B cell (primary cell): ENCODE data around the gene MAGI2. TPM values are rescaled to one million over a fixed set of nuclear protein-coding genes. Genes with fewer than 3 reads are reported as not detected.

Experiments used
- ATAC-seq: fragments of 200-7000 bp; cut with Tn5 transposase; one replicate; pipeline ENCODE4 v1.10.0; 2021; ENCODE audit warnings: low read depth, mild to moderate bottlenecking, moderate number of reproducible peaks, moderate library complexity
- CTCF ChIA-PET: fragments of 350-600 bp; sonication (Branson Sonifier 250); formaldehyde crosslinking; loops from one replicate; lab custom pipeline; 2021; ENCODE audit warnings: antibody characterized with exemption, inconsistent platforms; lab: Charles Lee
- POLR2A ChIA-PET: fragments of 350-600 bp; sonication (Branson Sonifier 250); formaldehyde crosslinking; loops from one replicate; lab custom pipeline; 2021; ENCODE audit warnings: antibody characterized with exemption; lab: Charles Lee
- DNase-seq: peaks from one replicate; pipeline ENCODE4 v3.0.0; 2013
- H2AFZ ChIP-seq: 2 replicates; pipeline ENCODE4 v1.6.1; 2012; ENCODE audit warnings: mild to moderate bottlenecking, low read depth, low read length; ENCODE audit not compliant: insufficient read depth, poor library complexity, severe bottlenecking
- H3K27ac ChIP-seq, 2 donors: 1 replicate in 1 of 2; 2 replicates in 1 of 2; pipeline ENCODE4 v1.5.1; 2012 to 2013; ENCODE audit warnings: low read length in 2 of 2, mild to moderate bottlenecking in 2 of 2, moderate library complexity in 1 of 2
- H3K27me3 ChIP-seq, 4 experiments: fragments of 200-600 bp in 1 of 4; sonication (generic) in 1 of 4; replicated peaks in 1 of 4; 1 replicate in 2 of 4; 2 replicates in 2 of 4; pipeline versions ENCODE4 v1.6.1 to v1.7.0; 2013 to 2016; ENCODE audit warnings: low read length in 3 of 4, mild to moderate bottlenecking in 2 of 4, mixed read lengths in 1 of 4, moderate library complexity in 1 of 4; ENCODE audit not compliant: insufficient read depth in 4 of 4, control insufficient read depth in 3 of 4; ENCODE audit errors: control extremely low read depth in 1 of 4
- H3K36me3 ChIP-seq, 2 experiments: replicated peaks in 1 of 2; 1 replicate in 1 of 2; 2 replicates in 1 of 2; pipeline versions ENCODE4 v1.6.1 to v1.7.1; 2013; ENCODE audit warnings: low read length in 1 of 2; ENCODE audit not compliant: insufficient read depth in 2 of 2, control insufficient read depth in 1 of 2; ENCODE audit errors: control extremely low read depth in 1 of 2, extremely low read depth in 1 of 2
- H3K4me1 ChIP-seq, 2 donors: fragments of 200-600 bp in 1 of 2; sonication (generic) in 1 of 2; 1 replicate in 1 of 2; 2 replicates in 1 of 2; pipeline versions ENCODE4 v1.5.1 to v1.6.1; 2013 to 2017; ENCODE audit warnings: low read length in 2 of 2; ENCODE audit not compliant: control insufficient read depth in 2 of 2, insufficient read depth in 2 of 2
- H3K4me2 ChIP-seq: replicated peaks from 2 replicates; pipeline ENCODE3; 2012; ENCODE audit warnings: mild to moderate bottlenecking, low read depth, low read length; ENCODE audit not compliant: poor library complexity, severe bottlenecking
- H3K4me3 ChIP-seq, 5 experiments: fragments of 200-600 bp in 1 of 5; sonication (generic) in 1 of 5; 1 replicate in 3 of 5; 2 replicates in 2 of 5; pipeline versions ENCODE4 v1.5.1 to v1.7.0; 2011 to 2016; ENCODE audit warnings: low read length in 4 of 5, mild to moderate bottlenecking in 4 of 5, low read depth in 2 of 5, control low read depth in 1 of 5, moderate library complexity in 1 of 5; ENCODE audit not compliant: insufficient read depth in 1 of 5; ENCODE audit errors: control extremely low read depth in 1 of 5, extremely low read depth in 1 of 5
- H3K79me2 ChIP-seq: fragments of 200-600 bp; sonication (generic); one replicate; pipeline ENCODE4 v1.6.0; 2016; ENCODE audit warnings: low read length; ENCODE audit not compliant: control insufficient read depth, insufficient read depth
- H3K9ac ChIP-seq: fragments of 200-600 bp; sonication (generic); 2 replicates; pipeline ENCODE4 v1.6.1; 2017; ENCODE audit warnings: mild to moderate bottlenecking, low read length, moderate library complexity
- H3K9me3 ChIP-seq, 3 donors: one replicate each; pipeline versions ENCODE4 v1.6.1 to v1.7.1; 2013; ENCODE audit warnings: low read length in 2 of 3; ENCODE audit not compliant: control insufficient read depth in 2 of 3, insufficient read depth in 1 of 3; ENCODE audit errors: control extremely low read depth in 1 of 3
- H4K20me1 ChIP-seq: 2 replicates; pipeline ENCODE4 v1.6.0; 2012; ENCODE audit warnings: mild to moderate bottlenecking, low read length; ENCODE audit not compliant: insufficient read depth, control insufficient read depth, poor library complexity, severe bottlenecking
- H3K27ac Mint-ChIP-seq: one replicate; pipeline ENCODE4 v1.8.0; 2021; ENCODE audit warnings: mixed read lengths
- H3K27me3 Mint-ChIP-seq: one replicate; pipeline ENCODE4 v1.8.0; 2021; ENCODE audit warnings: mixed read lengths
- H3K4me1 Mint-ChIP-seq: one replicate; pipeline ENCODE4 v1.8.0; 2021; ENCODE audit warnings: mixed read lengths
- H3K4me3 Mint-ChIP-seq: one replicate; pipeline ENCODE4 v1.8.0; 2021; ENCODE audit warnings: mixed read lengths
- H3K9me3 Mint-ChIP-seq: one replicate; pipeline ENCODE4 v1.8.0; 2022; ENCODE audit warnings: mixed read lengths; ENCODE audit not compliant: insufficient read depth
- CTCF ChIP-seq: fragments of 200-600 bp; IDR thresholded peaks from one replicate; pipeline ENCODE4 v1.8.0; 2022; ENCODE audit warnings: antibody characterized with exemption, mild to moderate bottlenecking
- EZH2 ChIP-seq: IDR thresholded peaks from 2 replicates; pipeline ENCODE4 v1.6.1; 2012; ENCODE audit warnings: borderline replicate concordance, low read depth, mild to moderate bottlenecking, moderate library complexity, low read length; ENCODE audit not compliant: insufficient read depth, poor library complexity, severe bottlenecking
- WGBS: methylation state at CpG from one replicate; pipeline ENCODE4 v1.1.5; 2013; ENCODE audit warnings: missing lambda C conversion rate; ENCODE audit not compliant: insufficient coverage; 5-methylcytosine and 5-hydroxymethylcytosine counted together
- intact Hi-C: fragments of 100-400 bp; cut with micrococcal nuclease; formaldehyde crosslinking; loops from one replicate; pipeline ENCODE4 v1.10.0; 2022
- polyA plus RNA-seq: library from polyadenylated mRNA; depleted of rRNA; stranded (reverse); fragments of >200 nt; gene quantifications from 2 replicates; pipeline ENCODE4 v1.2.3, GENCODE V29; 2012
- total RNA-seq, 2 donors: library from RNA; stranded (reverse); fragments of 120-200 nt in 1 of 2; gene quantifications; 1 replicate in 1 of 2; 2 replicates in 1 of 2; pipeline versions ENCODE4 v1.2.3 to v1.2.4, GENCODE V29; 2013 to 2022

MAGI2 gene
- total and polyA plus RNA-seq, 2 donors (not counting 1 experiment from before 2014, with no cell fraction given): 0.16 to 0.64 TPM

- DNase-seq (no peak), ATAC-seq (no peak)
- H2AFZ ChIP-seq: no peak overlapping the region
- ChIA-PET POLR2A (no interaction called here), CTCF (no interaction called here)
- 100% methylated on average over 1 of the region's 2 CpGs for WGBS
- Mint-ChIP-seq H3K4me1 (no peaks in the 10 kb centered on the region), H3K4me3 (no peak overlapping the region), H3K27ac (no peak overlapping the region), H3K27me3 (no peaks in the 10 kb centered on the region), H3K9me3 (peaks cover 3% of the 10 kb centered on the region)
- no peak overlapping the region for H3K4me2 ChIP-seq
- H3K9me3 ChIP-seq: no peaks in the 10 kb centered on the region
- no peaks in the 10 kb centered on the region for H4K20me1 ChIP-seq
- no peak for TF ChIP-seq EZH2
- TF ChIP-seq CTCF: no peak
- H3K9ac ChIP-seq: no peak overlapping the region
- no peaks in the 10 kb centered on the region for H3K36me3 ChIP-seq
- no peaks in the 10 kb centered on the region for H3K27me3 ChIP-seq
- intact Hi-C loops: no loop called here
- H3K4me3 ChIP-seq: no peak overlapping the region
- no peaks in the 10 kb centered on the region for H3K4me1 ChIP-seq
- no peaks in the 10 kb centered on the region for H3K79me2 ChIP-seq
- no peak overlapping the region for H3K27ac ChIP-seq
Measured at GRCh38 chr7:78703391-78703790, 750.1 kb downstream of the MAGI2 start.

DNA sequence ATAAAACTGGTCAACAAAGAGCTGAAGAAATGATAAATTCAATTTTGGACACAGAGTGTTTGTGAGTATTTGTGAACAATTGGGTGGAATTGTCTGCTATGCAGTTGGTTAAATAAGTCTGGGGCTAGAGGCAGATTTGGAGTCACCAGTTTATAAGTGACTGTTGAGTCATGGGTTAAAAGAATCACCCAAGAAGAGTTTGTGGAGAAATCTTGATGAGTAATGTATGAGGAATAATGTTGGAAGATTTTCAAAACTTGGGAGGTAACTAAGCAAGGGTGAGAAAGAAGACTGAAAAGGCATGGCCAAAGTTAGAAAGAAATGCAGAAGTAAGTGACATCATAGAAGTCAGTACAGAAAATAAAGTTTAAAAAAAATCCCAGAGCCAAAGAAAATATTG, 750.7 kb downstream of the MAGI2 start:
- no peak for ATAC-seq
- no peak for DNase-seq
- Histone ChIP-seq H3K27me3 (no peaks in the 10 kb centered on the region), H2AFZ (no peak overlapping the region), H3K4me1 (no peaks in the 10 kb centered on the region), H3K4me3 (no peak overlapping the region), H4K20me1 (no peaks in the 10 kb centered on the region), H3K36me3 (no peaks in the 10 kb centered on the region), H3K4me2 (no peak overlapping the region), H3K9me3 (no peaks in the 10 kb centered on the region), H3K27ac (no peak overlapping the region), H3K79me2 (no peaks in the 10 kb centered on the region), H3K9ac (no peak overlapping the region)
- Mint-ChIP-seq H3K9me3 (peaks cover 3% of the 10 kb centered on the region), H3K4me1 (no peaks in the 10 kb centered on the region), H3K27me3 (no peaks in the 10 kb centered on the region), H3K27ac (no peak overlapping the region), H3K4me3 (no peak overlapping the region)
- ChIA-PET POLR2A (no interaction called here), CTCF (no interaction called here)
- intact Hi-C loops: no loop called here
- TF ChIP-seq CTCF (no peak), EZH2 (no peak)
